Sigmoid colon (tissue), 7 donors: ENCODE measurements around the gene LY86. TPM values are rescaled to one million over a fixed set of nuclear protein-coding genes. Genes with fewer than 3 reads are reported as not detected.
"Not testable (repeated sequence)": the region's sequence is repeated elsewhere in the genome, so short reads cannot be mapped to it uniquely, and the experiment has no call there.

Experiments used
- DNase-seq: peaks from one replicate; pipeline ENCODE4 v3.0.0-alpha.2; 2019
- H3K27ac ChIP-seq, 4 donors: fragments of 200-600 bp; sonication (generic); one replicate each; pipeline ENCODE4 v1.5.1; 2016 to 2019; ENCODE audit warnings: mild to moderate bottlenecking in 1 of 4
- H3K27me3 ChIP-seq, 3 donors: fragments of 200-600 bp; sonication (generic); one replicate each; pipeline ENCODE4 v1.5.1; 2019; ENCODE audit warnings: mild to moderate bottlenecking in 1 of 3
- H3K36me3 ChIP-seq, 4 donors: fragments of 200-600 bp; sonication (generic); one replicate each; pipeline ENCODE4 v1.5.1; 2016 to 2019
- H3K4me1 ChIP-seq, 4 donors: fragments of 200-600 bp; sonication (generic); one replicate each; pipeline ENCODE4 v1.5.1; 2017 to 2019
- H3K4me3 ChIP-seq, 4 donors: fragments of 200-600 bp; sonication (generic); one replicate each; pipeline ENCODE4 v1.5.1; 2017 to 2019; ENCODE audit warnings: mild to moderate bottlenecking in 2 of 4, moderate library complexity in 1 of 4
- H3K9me3 ChIP-seq, 4 donors: fragments of 200-600 bp in 3 of 4; sonication (generic) in 3 of 4; one replicate each; pipeline versions ENCODE4 v1.5.1 to v1.6.1; 2013 to 2019
- CTCF ChIP-seq, 4 experiments: fragments of 450-650 bp in 3 of 4; fragments of 200-600 bp in 1 of 4; IDR thresholded peaks; one replicate each; pipeline ENCODE4 v1.5.1; 2016 to 2019; ENCODE audit warnings: antibody characterized with exemption in 4 of 4, mild to moderate bottlenecking in 3 of 4, moderate library complexity in 2 of 4
- EP300 ChIP-seq, 4 donors: sonication (generic); formaldehyde crosslinking; IDR thresholded peaks; one replicate each; pipeline ENCODE4 v1.6.1; 2017; ENCODE audit warnings: antibody characterized with exemption in 4 of 4
- POLR2A ChIP-seq, 2 donors: fragments of 450-650 bp; IDR thresholded peaks; one replicate each; pipeline ENCODE4 v1.6.1; 2016; ENCODE audit warnings: antibody characterized with exemption in 2 of 2, mild to moderate bottlenecking in 2 of 2, moderate library complexity in 2 of 2
- POLR2AphosphoS5 ChIP-seq, 4 donors: sonication (generic); formaldehyde crosslinking; IDR thresholded peaks; one replicate each; pipeline ENCODE4 v1.6.1; 2017; ENCODE audit warnings: antibody characterized with exemption in 4 of 4
- WGBS, 2 donors: extraction: QIAGEN DNeasy Blood & Tissue Kit; methylation state at CpG; one replicate each; pipeline ENCODE4 v1.1.7; 2013; 5-methylcytosine and 5-hydroxymethylcytosine counted together
- intact Hi-C: fragments of 100-400 bp; cut with DNase I; formaldehyde crosslinking; loops from one replicate; pipeline ENCODE4 v1.15.1; 2023
- polyA plus RNA-seq, 3 donors: library from polyadenylated mRNA; stranded (reverse); fragments of 200-250 nt; gene quantifications; one replicate each; pipeline ENCODE4 v1.2.3, GENCODE V29; 2013
- total RNA-seq, 4 donors: library from RNA; depleted of rRNA; stranded (reverse); fragments of >200 nt; gene quantifications; one replicate each; pipeline ENCODE4 v1.1.0, GENCODE V29; 2016
- donor health status: healthy with polysubstance abuse.
- donor health status: Bipolar disorder and iron deficiency.
- donor health status: healthy.

The LY86 gene
- total and polyA plus RNA-seq, 7 donors, result 1.1 to 15.7 (median 5.9) TPM

DNA sequence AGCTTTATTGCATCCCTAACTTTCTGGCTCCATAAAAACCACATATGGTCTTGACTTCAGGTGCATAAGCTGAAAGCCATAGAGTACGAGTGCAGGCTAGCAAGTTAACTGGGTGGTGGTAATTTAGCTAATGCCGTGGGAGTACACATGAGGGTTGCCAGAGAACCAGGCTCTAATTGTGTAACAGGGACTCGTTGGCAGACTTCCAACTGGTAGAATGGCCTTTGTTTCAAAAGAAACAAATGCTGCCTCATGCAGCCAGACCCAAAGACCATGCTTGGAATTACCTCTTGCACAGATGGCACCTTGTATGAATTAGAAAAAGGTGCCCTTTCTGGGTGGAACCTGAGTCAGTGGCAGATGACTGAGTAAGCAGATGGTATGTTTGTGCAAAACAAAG is 73.2 kb downstream of the LY86 start:
- peaks cover 0 to 18% (median 15%) of the 10 kb centered on the region in 4 donors for H3K4me1 ChIP-seq
- peak; percentile 76 for DNase-seq
- intact Hi-C loops, result no loop called here
- TF ChIP-seq POLR2A (IDR thresholded peaks at IDR 0.05), result no peak
- TF ChIP-seq POLR2AphosphoS5 (IDR thresholded peaks at IDR 0.05), result peak in 1 of 4 donors; percentile 39
- no peaks in the 10 kb centered on the region for H3K9me3 ChIP-seq
- H3K36me3 ChIP-seq, result no peaks in the 10 kb centered on the region
- no peaks in the 10 kb centered on the region for H3K27me3 ChIP-seq
- 5 to 33% methylated on average over 3 of the region's 3 CpGs for WGBS, 2 donors
- H3K4me3 ChIP-seq, result no peak overlapping the region
- H3K27ac ChIP-seq, result no peak overlapping the region

DNA sequence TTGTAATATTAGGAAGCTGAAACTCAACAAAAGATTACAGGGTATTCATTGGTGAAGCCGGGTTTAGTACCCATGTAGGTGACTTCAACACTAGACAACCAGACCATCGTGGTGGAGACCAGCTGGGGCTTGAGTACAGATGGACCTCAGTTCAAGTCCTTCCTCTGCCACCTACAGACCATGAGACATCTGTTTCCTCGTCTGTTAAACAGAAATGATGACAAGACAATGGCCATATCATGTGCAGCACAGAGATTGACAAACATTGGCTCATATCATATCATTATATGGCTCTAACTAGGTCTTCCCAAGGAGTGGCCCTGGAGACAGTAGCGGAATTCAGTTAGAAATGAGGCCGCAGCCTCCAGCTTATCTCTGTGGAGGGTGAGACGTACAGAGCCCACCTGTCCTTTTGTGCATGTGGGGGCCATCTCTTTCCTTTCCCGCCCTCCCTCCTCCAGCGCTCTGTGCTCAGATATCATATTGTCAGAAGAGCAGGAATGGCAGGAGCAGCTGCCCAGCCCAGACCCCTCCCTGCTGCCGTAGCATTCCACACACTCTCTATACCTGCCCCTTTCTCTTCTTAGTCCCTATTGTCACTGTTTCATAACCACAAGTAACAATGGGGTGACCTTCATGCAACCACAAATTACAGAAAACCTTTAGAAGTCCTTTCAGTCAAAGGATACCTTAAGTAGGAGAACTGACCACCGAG is 75.1 kb downstream of the LY86 start:
- DNase-seq, result no peak
- Histone ChIP-seq H3K27ac (no peak overlapping the region), H3K27me3 (no peaks in the 10 kb centered on the region), H3K4me3 (no peak overlapping the region), H3K36me3 (no peaks in the 10 kb centered on the region), H3K4me1 (peaks cover 0 to 18% (median 15%) of the 10 kb centered on the region in 4 donors), H3K9me3 (no peaks in the 10 kb centered on the region)
- intact Hi-C loops, result no loop called here
- TF ChIP-seq EP300 (IDR thresholded peaks at IDR 0.05) (no peak), POLR2AphosphoS5 (IDR thresholded peaks at IDR 0.05) (no peak), CTCF (IDR thresholded peaks at IDR 0.05) (no peak), POLR2A (IDR thresholded peaks at IDR 0.05) (no peak)
- WGBS, 2 donors, result 81 to 88% methylated on average over 10 of the region's 10 CpGs

- H3K4me1 ChIP-seq, result peaks cover 0 to 16% (median 14%) of the 10 kb centered on the region in 4 donors
- intact Hi-C loops, result no loop called here
- TF ChIP-seq EP300 (IDR thresholded peaks at IDR 0.05) (no peak), CTCF (IDR thresholded peaks at IDR 0.05) (no peak), POLR2A (IDR thresholded peaks at IDR 0.05) (no peak), POLR2AphosphoS5 (IDR thresholded peaks at IDR 0.05) (no peak)
- H3K27me3 ChIP-seq, result no peaks in the 10 kb centered on the region
- H3K4me3 ChIP-seq, result no peak overlapping the region
- DNase-seq, result no peak
- H3K9me3 ChIP-seq, result no peaks in the 10 kb centered on the region
- no peaks in the 10 kb centered on the region for H3K36me3 ChIP-seq
- no peak overlapping the region for H3K27ac ChIP-seq
- WGBS, 2 donors, result 80 to 84% methylated on average over 11 of the region's 11 CpGs
Measured at GRCh38 chr6:6665555-6666243, 77.2 kb downstream of the LY86 start.

- WGBS, 2 donors, result 89 to 91% methylated on average over 3 of the region's 3 CpGs
- H3K27ac ChIP-seq, H3K4me1 ChIP-seq, H3K27me3 ChIP-seq, H3K4me3 ChIP-seq, DNase-seq, intact Hi-C loops, H3K9me3 ChIP-seq, H3K36me3 ChIP-seq: not testable (repeated sequence)
Measured at GRCh38 chr6:6670150-6670549, 81.6 kb downstream of the LY86 start.

DNA sequence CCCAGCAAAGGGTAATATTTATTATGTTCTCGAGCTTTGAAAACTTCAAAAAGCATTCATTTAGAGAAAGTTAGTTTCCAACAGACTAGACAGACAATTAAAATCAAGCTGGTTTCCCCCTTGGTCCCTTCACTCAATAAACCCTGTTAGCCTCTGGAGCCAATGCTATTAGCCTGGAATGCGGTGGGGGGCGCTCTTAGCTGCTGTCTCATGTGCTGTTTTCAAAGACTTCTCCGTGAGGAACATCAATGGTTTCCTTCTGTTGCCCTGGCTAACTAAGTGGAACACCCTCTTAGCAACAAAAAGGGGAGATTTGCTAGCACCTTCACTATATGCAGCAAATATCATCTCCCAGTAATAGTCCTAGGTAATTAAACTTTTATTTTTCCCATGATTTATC is 86.4 kb downstream of the LY86 start:
- Histone ChIP-seq H3K36me3 (no peaks in the 10 kb centered on the region), H3K4me1 (peaks cover 0 to 5% (median 2%) of the 10 kb centered on the region in 4 donors), H3K9me3 (peaks cover 0 to 2% (median 0%) of the 10 kb centered on the region in 4 donors), H3K27ac (no peak overlapping the region), H3K27me3 (no peaks in the 10 kb centered on the region), H3K4me3 (no peak overlapping the region)
- WGBS, 2 donors, result 73 to 75% methylated on average over 4 of the region's 4 CpGs
- intact Hi-C loops, result loop anchor here (5.0 kb wide), 2 partner anchors 432 to 942 kb away; partner anchors contain the start of gene RREB1
- TF ChIP-seq EP300 (IDR thresholded peaks at IDR 0.05) (no peak), POLR2AphosphoS5 (IDR thresholded peaks at IDR 0.05) (no peak), CTCF (IDR thresholded peaks at IDR 0.05) (no peak), POLR2A (IDR thresholded peaks at IDR 0.05) (no peak)
- no peak for DNase-seq
